Ovary (tissue), 3 donors: ENCODE data around the gene DAP.

ENCODE experiments used
- CTCF ChIP-seq, 3 donors: fragments of 450-650 bp in 2 of 3; fragments of 200-600 bp in 1 of 3; IDR thresholded peaks; one replicate each; pipeline versions ENCODE4 v1.5.1 to v1.8.0; 2016 to 2022; ENCODE audit warnings: antibody characterized with exemption in 3 of 3, mild to moderate bottlenecking in 1 of 3
- POLR2A ChIP-seq: fragments of 450-650 bp; IDR thresholded peaks from one replicate; pipeline ENCODE4 v1.6.1; 2017; ENCODE audit warnings: antibody characterized with exemption, mild to moderate bottlenecking, moderate library complexity
- donor health status: DM: no; HTN: no; CAD: no.

GRCh38 chr5:10680876-10681481 lies 80.1 kb downstream of the DAP start:
- TF ChIP-seq CTCF (IDR thresholded peaks at IDR 0.05), result no peak
- TF ChIP-seq POLR2A, result no peak
